SK-N-SH (cell line): ENCODE data around the gene SNX27. TPM values are rescaled to one million over a fixed set of nuclear protein-coding genes. Genes with fewer than 3 reads are reported as not detected.

ENCODE experiments used
- CTCF ChIA-PET: fragments of 300-600, 350-600 bp; formaldehyde crosslinking; extraction: SDS; loops from one replicate; lab custom pipeline; 2021; lab: Yijun Ruan, JAX
- POLR2A ChIA-PET: fragments of 350-600 bp; sonication (Branson Sonifier 250); formaldehyde crosslinking; extraction: SDS; loops from one replicate; lab custom pipeline; 2020; ENCODE audit warnings: antibody characterized with exemption, inconsistent platforms; lab: Yijun Ruan, JAX
- DNase-seq: peaks from one replicate; pipeline ENCODE4 v3.0.0; 2012
- H2AFZ ChIP-seq: fragments of 200-600 bp; sonication (generic); 2 replicates; pipeline ENCODE4 v1.8.1; 2016; ENCODE audit warnings: antibody characterized with exemption, mild to moderate bottlenecking, low read depth
- H3F3A ChIP-seq: fragments of 200-600 bp; sonication (generic); replicated peaks from 2 replicates; pipeline ENCODE3; 2016; ENCODE audit warnings: antibody characterized with exemption, mild to moderate bottlenecking; ENCODE audit not compliant: insufficient read depth
- H3K27ac ChIP-seq, 2 experiments: fragments of 200-500 bp in 1 of 2; fragments of 200-600 bp in 1 of 2; sonication (Bioruptor generic) in 1 of 2; sonication (generic), shearing (Covaris generic) in 1 of 2; 2 replicates each; pipeline versions ENCODE4 v1.5.1 to v1.6.1; 2014 to 2016; ENCODE audit warnings: low read depth in 2 of 2, inconsistent platforms in 1 of 2, low read length in 1 of 2, mild to moderate bottlenecking in 1 of 2, mixed read lengths in 1 of 2
- H3K27me3 ChIP-seq: fragments of 200-600 bp; sonication (generic), shearing (Covaris generic); 2 replicates; pipeline ENCODE4 v1.6.1; 2016; ENCODE audit warnings: mixed run types; ENCODE audit not compliant: insufficient read depth
- H3K36me3 ChIP-seq, 2 experiments: fragments of 200-500 bp in 1 of 2; fragments of 200-600 bp in 1 of 2; sonication (Bioruptor generic) in 1 of 2; sonication (generic) in 1 of 2; replicated peaks in 1 of 2; 2 replicates each; pipeline versions ENCODE3 to v1.5.1; 2014 to 2016; ENCODE audit warnings: low read length in 1 of 2, mild to moderate bottlenecking in 1 of 2; ENCODE audit not compliant: insufficient read depth in 2 of 2, control insufficient read depth in 1 of 2
- H3K4me1 ChIP-seq, 2 experiments: fragments of 200-500 bp in 1 of 2; fragments of 200-600 bp in 1 of 2; sonication (Bioruptor generic) in 1 of 2; sonication (generic), shearing (Covaris generic) in 1 of 2; 2 replicates each; pipeline versions ENCODE4 v1.5.1 to v1.6.1; 2014 to 2016; ENCODE audit warnings: low read depth in 1 of 2, low read length in 1 of 2, mixed run types in 1 of 2; ENCODE audit not compliant: insufficient read depth in 2 of 2, control insufficient read depth in 1 of 2
- H3K4me2 ChIP-seq: fragments of 200-600 bp; sonication (generic), shearing (Covaris generic); 2 replicates; pipeline ENCODE4 v1.6.1; 2017; ENCODE audit warnings: mixed run types
- H3K4me3 ChIP-seq, 2 experiments: fragments of 200-500 bp in 1 of 2; fragments of 200-600 bp in 1 of 2; sonication (Bioruptor generic) in 1 of 2; sonication (generic), shearing (Covaris generic) in 1 of 2; 2 replicates each; pipeline versions ENCODE4 v1.5.1 to v1.8.1; 2014 to 2016; ENCODE audit warnings: low read depth in 2 of 2, inconsistent platforms in 1 of 2, low read length in 1 of 2, mild to moderate bottlenecking in 1 of 2, mixed read lengths in 1 of 2, moderate library complexity in 1 of 2
- H3K79me2 ChIP-seq: fragments of 200-600 bp; sonication (generic); 2 replicates; pipeline ENCODE4 v1.8.1; 2017; ENCODE audit warnings: mild to moderate bottlenecking; ENCODE audit not compliant: insufficient read depth
- H3K9ac ChIP-seq: fragments of 200-600 bp; sonication (generic); 2 replicates; pipeline ENCODE4 v1.6.1; 2017; ENCODE audit warnings: mixed run types
- H3K9me2 ChIP-seq: fragments of 200-600 bp; sonication (generic); 2 replicates; pipeline ENCODE4 v1.6.1; 2017; ENCODE audit warnings: mixed run types
- H3K9me3 ChIP-seq: fragments of 200-600 bp; sonication (generic); 2 replicates; pipeline ENCODE4 v1.6.1; 2017; ENCODE audit warnings: mixed run types, mild to moderate bottlenecking, moderate library complexity
- H4K20me1 ChIP-seq: fragments of 200-600 bp; sonication (generic); 2 replicates; pipeline ENCODE4 v1.6.1; 2017; ENCODE audit warnings: mild to moderate bottlenecking, mixed run types; ENCODE audit not compliant: insufficient read depth
- CHD2 ChIP-seq: fragments of 150-350 bp; IDR thresholded peaks from 2 replicates; pipeline ENCODE4 v1.6.1; 2018; ENCODE audit warnings: low read length; ENCODE audit not compliant: partially characterized antibody
- EZH2phosphoT487 ChIP-seq: fragments of 200-600 bp; sonication (generic); IDR thresholded peaks from 2 replicates; pipeline ENCODE4 v1.6.1; 2017; ENCODE audit warnings: low read depth, mixed run types, mild to moderate bottlenecking, antibody characterized with exemption, moderate library complexity, borderline replicate concordance
- FOSL2 ChIP-seq: IDR thresholded peaks from 2 replicates; pipeline ENCODE4 v1.4.0; 2012; ENCODE audit warnings: low read depth, mild to moderate bottlenecking, moderate library complexity, borderline replicate concordance
- FOXM1 ChIP-seq: IDR thresholded peaks from 2 replicates; pipeline ENCODE4 v1.4.0; 2012; ENCODE audit warnings: low read depth, mild to moderate bottlenecking
- GABPA ChIP-seq: IDR thresholded peaks from 2 replicates; pipeline ENCODE4 v1.4.0; 2012; ENCODE audit warnings: low read depth, mild to moderate bottlenecking
- GATA2 ChIP-seq: sonication (generic); formaldehyde crosslinking; IDR thresholded peaks from 2 replicates; pipeline ENCODE4 v1.5.0; 2020; ENCODE audit warnings: mild to moderate bottlenecking, missing genetic modification reagents
- NFIC ChIP-seq: IDR thresholded peaks from 2 replicates; pipeline ENCODE4 v1.4.0; 2012; ENCODE audit warnings: borderline replicate concordance
- PBX3 ChIP-seq: IDR thresholded peaks from 2 replicates; pipeline ENCODE4; 2012
- RAD21 ChIP-seq: IDR thresholded peaks from 2 replicates; pipeline ENCODE4 v1.6.1; 2012; ENCODE audit warnings: mild to moderate bottlenecking, low read length
- RCOR1 ChIP-seq: fragments of 150-350 bp; IDR thresholded peaks from 2 replicates; pipeline ENCODE4 v1.6.1; 2017; ENCODE audit warnings: antibody characterized with exemption, low read length
- RFX5 ChIP-seq: IDR thresholded peaks from 2 replicates; pipeline ENCODE4 v1.6.1; 2012; ENCODE audit warnings: mild to moderate bottlenecking, improper control_type of control experiment, low read length
- RXRA ChIP-seq: IDR thresholded peaks from 2 replicates; pipeline ENCODE4 v1.4.0; 2012; ENCODE audit warnings: low read depth, mild to moderate bottlenecking, borderline replicate concordance
- SMC3 ChIP-seq: IDR thresholded peaks from 2 replicates; pipeline ENCODE4 v1.6.1; 2012; ENCODE audit warnings: low read depth, low read length, improper control_type of control experiment
- TCF12 ChIP-seq: IDR thresholded peaks from 2 replicates; pipeline ENCODE4 v1.4.0; 2012
- YY1 ChIP-seq: IDR thresholded peaks from 2 replicates; pipeline ENCODE4 v1.4.0; 2012; ENCODE audit warnings: low read depth, mild to moderate bottlenecking
- ZBTB33 ChIP-seq: IDR thresholded peaks from 2 replicates; pipeline ENCODE4 v1.4.0; 2012; ENCODE audit warnings: low read depth, borderline replicate concordance
- WGBS: methylation state at CpG from one replicate; pipeline ENCODE4 v1.1.6; 2017; ENCODE audit warnings: low lambda C conversion rate; 5-methylcytosine and 5-hydroxymethylcytosine counted together
- polyA plus RNA-seq, 3 experiments: library from polyadenylated mRNA; depleted of rRNA; stranded (reverse); fragments of >200 nt; gene quantifications; 2 replicates each; pipeline ENCODE4 v1.2.3, GENCODE V29; 2012
- TF ChIP-seq, protein P1 (sequence below): fragments of 150-350 bp; IDR thresholded peaks from 2 replicates; pipeline ENCODE4 v1.6.1; 2017; ENCODE audit warnings: antibody characterized with exemption, low read length, low read depth, borderline replicate concordance
- TF ChIP-seq, protein P2 (sequence below): IDR thresholded peaks from 2 replicates; pipeline ENCODE4 v1.4.0; 2012; ENCODE audit warnings: low read depth, borderline replicate concordance
- TF ChIP-seq, protein P3 (sequence below): fragments of 150-350 bp; IDR thresholded peaks from 2 replicates; pipeline ENCODE4 v1.6.1; 2016; ENCODE audit warnings: mild to moderate bottlenecking, low read depth, low read length

SNX27 gene
- polyA plus RNA-seq, 1 of the 3 experiments (the other 2 are of a cell fraction): 10.8 TPM

GRCh38 chr1:151711044-151711800, 99.4 kb downstream of the SNX27 start:
- ChIA-PET POLR2A (interaction anchor here (1.3 kb wide), 1 partner anchor 9 kb away, joined by 4 read pairs; no protein-coding TSS in a partner anchor), CTCF (interaction anchor here (1.2 to 7.1 kb wide), 3 partner anchors 17 to 23 kb away, joined by 5 to 64 read pairs (median 13); no protein-coding TSS in a partner anchor)

DNA sequence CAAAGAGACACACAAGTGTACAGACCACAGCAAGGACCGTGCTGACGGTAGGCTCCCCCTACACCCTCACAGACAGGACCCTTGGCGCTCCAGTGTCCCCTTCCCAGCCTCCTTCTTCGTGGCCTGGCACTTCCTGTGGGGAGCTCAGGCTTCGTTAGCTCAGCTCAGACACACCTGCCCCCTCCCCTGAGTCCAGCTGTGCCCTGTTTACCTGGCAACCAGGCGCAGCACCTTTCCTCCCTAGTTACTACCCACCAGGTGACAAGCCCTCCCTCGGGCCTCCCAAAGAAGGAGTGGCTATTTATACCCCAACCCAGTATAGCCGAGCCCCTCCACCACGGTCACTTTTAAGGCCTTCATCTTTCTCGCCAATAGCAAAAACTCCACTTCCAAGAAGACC, 100.1 kb downstream of the SNX27 start:
- Histone ChIP-seq H3K9me3 (no peaks in the 10 kb centered on the region), H2AFZ (no peak overlapping the region), H3K27me3 (peaks cover 17% of the 10 kb centered on the region), H3K9ac (no peak overlapping the region), H3F3A (no peaks in the 10 kb centered on the region), H3K36me3 (no peaks in the 10 kb centered on the region), H4K20me1 (no peaks in the 10 kb centered on the region), H3K27ac (peak overlapping the region in 1 of 2 experiments; percentile 11; a peak in 2 of 4 replicates), H3K4me1 (peaks cover 0 to 42% of the 10 kb centered on the region in 2 experiments; a peak in 1 of 4 replicates), H3K9me2 (no peaks in the 10 kb centered on the region), H3K79me2 (no peaks in the 10 kb centered on the region), H3K4me3 (no peak overlapping the region), H3K4me2 (no peak overlapping the region)
- POLR2A ChIA-PET: interaction anchor here (1.3 kb wide), 1 partner anchor 8 kb away, joined by 4 read pairs; no protein-coding TSS in a partner anchor
- CTCF ChIA-PET: interaction anchor here (7.1 kb wide), 1 partner anchor 22 kb away, joined by 64 read pairs; no protein-coding TSS in a partner anchor
- 68% methylated on average over 5 of the region's 10 CpGs for WGBS
- no peak for DNase-seq
- TF ChIP-seq RXRA (no peak), YY1 (no peak), RCOR1 (no peak), PBX3 (no peak), FOSL2 (no peak), RFX5 (no peak), ZBTB33 (no peak), NFIC (no peak), GATA2 (no peak), RAD21 (no peak), CHD2 (no peak)

More at GRCh38 chr1:151711044-151711800, 99.4 kb downstream of the SNX27 start:
- H3K79me2 ChIP-seq: no peaks in the 10 kb centered on the region
- no peaks in the 10 kb centered on the region for H3K9me3 ChIP-seq
- DNase-seq: no peak
- TF ChIP-seq RFX5: no peak
- TF ChIP-seq CHD2: no peak
- no peak for TF ChIP-seq GABPA
- TF ChIP-seq RXRA: no peak
- TF ChIP-seq EZH2phosphoT487: no peak
- TF ChIP-seq, protein P1, sequence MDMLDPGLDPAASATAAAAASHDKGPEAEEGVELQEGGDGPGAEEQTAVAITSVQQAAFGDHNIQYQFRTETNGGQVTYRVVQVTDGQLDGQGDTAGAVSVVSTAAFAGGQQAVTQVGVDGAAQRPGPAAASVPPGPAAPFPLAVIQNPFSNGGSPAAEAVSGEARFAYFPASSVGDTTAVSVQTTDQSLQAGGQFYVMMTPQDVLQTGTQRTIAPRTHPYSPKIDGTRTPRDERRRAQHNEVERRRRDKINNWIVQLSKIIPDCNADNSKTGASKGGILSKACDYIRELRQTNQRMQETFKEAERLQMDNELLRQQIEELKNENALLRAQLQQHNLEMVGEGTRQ: no peak
- TF ChIP-seq, protein P2, sequence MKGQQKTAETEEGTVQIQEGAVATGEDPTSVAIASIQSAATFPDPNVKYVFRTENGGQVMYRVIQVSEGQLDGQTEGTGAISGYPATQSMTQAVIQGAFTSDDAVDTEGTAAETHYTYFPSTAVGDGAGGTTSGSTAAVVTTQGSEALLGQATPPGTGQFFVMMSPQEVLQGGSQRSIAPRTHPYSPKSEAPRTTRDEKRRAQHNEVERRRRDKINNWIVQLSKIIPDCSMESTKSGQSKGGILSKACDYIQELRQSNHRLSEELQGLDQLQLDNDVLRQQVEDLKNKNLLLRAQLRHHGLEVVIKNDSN: no peak
- TF ChIP-seq FOXM1: no peak
- TF ChIP-seq NFIC: no peak
- TF ChIP-seq TCF12: no peak
- no peak for TF ChIP-seq SMC3
- TF ChIP-seq, protein P3, sequence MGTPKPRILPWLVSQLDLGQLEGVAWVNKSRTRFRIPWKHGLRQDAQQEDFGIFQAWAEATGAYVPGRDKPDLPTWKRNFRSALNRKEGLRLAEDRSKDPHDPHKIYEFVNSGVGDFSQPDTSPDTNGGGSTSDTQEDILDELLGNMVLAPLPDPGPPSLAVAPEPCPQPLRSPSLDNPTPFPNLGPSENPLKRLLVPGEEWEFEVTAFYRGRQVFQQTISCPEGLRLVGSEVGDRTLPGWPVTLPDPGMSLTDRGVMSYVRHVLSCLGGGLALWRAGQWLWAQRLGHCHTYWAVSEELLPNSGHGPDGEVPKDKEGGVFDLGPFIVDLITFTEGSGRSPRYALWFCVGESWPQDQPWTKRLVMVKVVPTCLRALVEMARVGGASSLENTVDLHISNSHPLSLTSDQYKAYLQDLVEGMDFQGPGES: no peak
- TF ChIP-seq, all 33 proteins: peak for 0
- H3K9me2 ChIP-seq: no peaks in the 10 kb centered on the region
- no peaks in the 10 kb centered on the region for H3F3A ChIP-seq
- H3K4me1 ChIP-seq: peaks cover 0 to 42% of the 10 kb centered on the region in 2 experiments; a peak in 1 of 4 replicates
- peaks cover 13% of the 10 kb centered on the region for H3K27me3 ChIP-seq
- H2AFZ ChIP-seq: no peak overlapping the region
- no peaks in the 10 kb centered on the region for H3K36me3 ChIP-seq
- 84% methylated on average over 14 of the region's 21 CpGs for WGBS
- H3K27ac ChIP-seq: peak overlapping the region in 1 of 2 experiments; percentile 79; a peak in 2 of 4 replicates
- no peaks in the 10 kb centered on the region for H4K20me1 ChIP-seq
- H3K4me2 ChIP-seq: no peak overlapping the region
- H3K9ac ChIP-seq: no peak overlapping the region
- no peak overlapping the region for H3K4me3 ChIP-seq
